ENCODE data around the gene DOK4. TPM values are rescaled to one million over a fixed set of nuclear protein-coding genes. Genes with fewer than 3 reads are reported as not detected.

Gene DOK4
- total RNA-seq, 2 donors from 2014 or later, result 145 to 152 TPM

GRCh38 chr16:57430955-57431354 is 55.3 kb downstream of the DOK4 start:
- ATAC-seq (no peak), DNase-seq (no peak)
- intact Hi-C loops (cut with DNase I, micrococcal nuclease), result no loop called here

- intact Hi-C loops (cut with DNase I, micrococcal nuclease), result loop anchor here in 1 of 2 donors (10.0 kb wide), 1 partner anchor 343 kb away; no protein-coding TSS in a partner anchor
- ATAC-seq, result no peak
- no peak for DNase-seq
These were observed 58.5 kb downstream of the DOK4 start for GRCh38 chr16:57427824-57428223.

GRCh38 chr16:57427307-57427706 is 59.0 kb downstream of the DOK4 start:
- intact Hi-C loops (cut with DNase I, micrococcal nuclease), result loop anchor here in 1 of 2 donors (10.0 kb wide), 1 partner anchor 343 kb away; no protein-coding TSS in a partner anchor
- ATAC-seq, result no peak
- no peak for DNase-seq

- intact Hi-C loops (cut with DNase I, micrococcal nuclease), result loop anchor here in 1 of 2 donors (10.0 kb wide), 1 partner anchor 342 kb away; no protein-coding TSS in a partner anchor
- no peak for DNase-seq
- ATAC-seq, result no peak
These were observed 59.9 kb downstream of the DOK4 start for GRCh38 chr16:57426356-57426755.

GRCh38 chr16:57424583-57424982 is 61.7 kb downstream of the DOK4 start:
- no peak for DNase-seq
- intact Hi-C loops (cut with DNase I, micrococcal nuclease), result loop anchor here in 1 of 2 donors (5.0 to 10.0 kb wide), 2 partner anchors 93 to 340 kb away; no protein-coding TSS in a partner anchor
- ATAC-seq, result no peak

GRCh38 chr16:57423152-57423551 is 63.1 kb downstream of the DOK4 start:
- DNase-seq (no peak), ATAC-seq (no peak)
- intact Hi-C loops (cut with DNase I, micrococcal nuclease), result loop anchor here in 1 of 2 donors (5.0 to 10.0 kb wide), 2 partner anchors 94 to 338 kb away; no protein-coding TSS in a partner anchor

GRCh38 chr16:57422026-57422944 is 64.0 kb downstream of the DOK4 start:
- intact Hi-C loops (cut with DNase I, micrococcal nuclease), result loop anchor here in 1 of 2 donors (5.0 to 10.0 kb wide), 2 partner anchors 95 to 337 kb away; no protein-coding TSS in a partner anchor
- DNase-seq, result peak in 1 of 2 donors; percentile 58
- peak; percentile 55 for ATAC-seq

Other genes starting within 250 kb of the DOK4 start
- gene ARL2BP, start 241.2 kb downstream of the DOK4 start, total RNA-seq, result 10 to 100 TPM; 32.3 to 35.3 TPM
- 10 to 100 TPM; 15.8 to 18.1 TPM for gene PLLP, start 201.8 kb downstream of the DOK4 start, total RNA-seq
- gene CCL22, start 127.7 kb downstream of the DOK4 start, total RNA-seq, result under 1 TPM in 1 of 2 donors, not detected in 1; 0.45 TPM
- gene CX3CL1, start 114.0 kb downstream of the DOK4 start, total RNA-seq, result 1 to 10 TPM; 2.9 to 4.7 TPM
- gene CCL17, start 81.7 kb downstream of the DOK4 start, total RNA-seq, result not detected
- 10 to 100 TPM; 47.3 to 72.5 TPM for gene CIAPIN1, start 39.1 kb downstream of the DOK4 start, total RNA-seq
- 100 to 1,000 TPM; 107 to 117 TPM for gene COQ9, start 39.0 kb downstream of the DOK4 start, total RNA-seq
- gene POLR2C, start 23.8 kb downstream of the DOK4 start, total RNA-seq, result 10 to 100 TPM; 48.9 to 50.0 TPM
- gene CCDC102A, start 50.1 kb upstream of the DOK4 start, total RNA-seq, result 1 to 10 TPM; 1.9 to 2.8 TPM
- 1 to 10 TPM; 2.0 to 2.7 TPM for gene ADGRG5, start 56.1 kb upstream of the DOK4 start, total RNA-seq
- gene ADGRG1, start 142.1 kb upstream of the DOK4 start, total RNA-seq, result 100 to 1,000 TPM in 1 of 2 donors, 10 to 100 TPM in 1; 81.2 to 111 TPM
- gene ADGRG3, start 181.8 kb upstream of the DOK4 start, total RNA-seq, result 1 to 10 TPM in 1 of 2 donors, under 1 TPM in 1; 0.98 to 1.4 TPM
- not detected for gene DRC7, start 208.3 kb upstream of the DOK4 start, total RNA-seq
- 10 to 100 TPM; 17.2 to 18.1 TPM for gene KATNB1, start 249.3 kb upstream of the DOK4 start, total RNA-seq

Measured in left colon (tissue), 2 donors.